ENCODE measurements around the gene MRPL10.

The MRPL10 gene

GRCh38 chr17:47860386-47860785, 29.0 kb upstream of the MRPL10 start:
- Histone ChIP-seq H3K27ac (replicated peaks) (no peak overlapping the region), H3K4me3 (replicated peaks; ENCODE audit: insufficient read depth, low read length) (no peak overlapping the region), H3K27me3 (ENCODE audit: insufficient read depth, poor library complexity, severe bottlenecking) (peaks cover 6% of the 10 kb centered on the region)
- no peak for TF ChIP-seq GABPA (IDR thresholded peaks at IDR 0.05; ENCODE audit: low read depth)
- no peak for TF ChIP-seq CTCF (IDR thresholded peaks at IDR 0.05; ENCODE audit: insufficient read depth, low read length)
- TF ChIP-seq REST (IDR thresholded peaks at IDR 0.05; ENCODE audit: insufficient replicate concordance, low read depth) = no peak
- TF ChIP-seq SPI1 (IDR thresholded peaks at IDR 0.05; ENCODE audit: borderline replicate concordance, low read depth) = no peak
- no peak for TF ChIP-seq POLR2AphosphoS5 (IDR thresholded peaks at IDR 0.05; ENCODE audit: low read depth)
- DNase-seq (ENCODE audit: low read depth in 1 of 2, low spot score in 1 of 2) = no peak

GRCh38 chr17:47857551-47858455, 26.5 kb upstream of the MRPL10 start:
- no peak for TF ChIP-seq CTCF (IDR thresholded peaks at IDR 0.05; ENCODE audit: insufficient read depth, low read length)
- no peak for TF ChIP-seq GABPA (IDR thresholded peaks at IDR 0.05; ENCODE audit: low read depth)
- TF ChIP-seq REST (IDR thresholded peaks at IDR 0.05; ENCODE audit: insufficient replicate concordance, low read depth) = no peak
- no peak for TF ChIP-seq SPI1 (IDR thresholded peaks at IDR 0.05; ENCODE audit: borderline replicate concordance, low read depth)
- no peak for TF ChIP-seq POLR2AphosphoS5 (IDR thresholded peaks at IDR 0.05; ENCODE audit: low read depth)
- peak in 1 of 2 experiments; percentile 19 for DNase-seq (ENCODE audit: low read depth in 1 of 2, low spot score in 1 of 2)
- Histone ChIP-seq H3K27me3 (ENCODE audit: insufficient read depth, poor library complexity, severe bottlenecking) (peaks cover 22% of the 10 kb centered on the region), H3K27ac (replicated peaks) (no peak overlapping the region), H3K4me3 (replicated peaks; ENCODE audit: insufficient read depth, low read length) (no peak overlapping the region)

DNA sequence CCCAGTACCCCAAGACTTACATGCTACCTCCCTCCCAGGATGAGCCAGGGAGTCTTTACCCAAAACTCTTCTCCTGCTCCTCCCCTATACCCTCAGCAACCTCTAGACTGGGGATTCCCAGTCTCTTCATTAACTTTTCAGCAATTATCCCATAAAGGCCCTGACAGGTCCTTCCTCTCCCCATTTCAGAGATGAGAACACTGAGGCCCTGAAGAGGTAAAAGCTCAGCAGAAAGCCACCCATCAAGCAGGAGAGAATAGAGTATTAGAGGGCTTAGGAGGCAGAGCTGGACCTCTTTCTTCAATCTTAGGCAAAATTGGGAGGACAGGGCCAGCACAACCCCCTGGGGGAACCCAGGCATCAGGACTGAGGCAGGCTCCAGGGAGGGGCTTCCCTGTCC, 25.5 kb upstream of the MRPL10 start:
- TF ChIP-seq REST (IDR thresholded peaks at IDR 0.05; ENCODE audit: insufficient replicate concordance, low read depth) (no peak), SPI1 (IDR thresholded peaks at IDR 0.05; ENCODE audit: borderline replicate concordance, low read depth) (no peak), CTCF (IDR thresholded peaks at IDR 0.05; ENCODE audit: insufficient read depth, low read length) (no peak)
- peaks cover 32% of the 10 kb centered on the region for H3K27me3 ChIP-seq (ENCODE audit: insufficient read depth, poor library complexity, severe bottlenecking)
- no peak for DNase-seq (ENCODE audit: low read depth in 1 of 2, low spot score in 1 of 2)
- no peak overlapping the region for H3K27ac ChIP-seq (replicated peaks)
- H3K4me3 ChIP-seq (replicated peaks; ENCODE audit: insufficient read depth, low read length) = no peak overlapping the region
